RWPE1 (cell line): Measurements from ENCODE around the gene NUTM1.
"Not testable (repeated sequence)": the region's sequence is repeated elsewhere in the genome, so short reads cannot be mapped to it uniquely, and the experiment has no call there.

ENCODE experiments used
- CTCF ChIA-PET: fragments of 350-600 bp; sonication (Branson Sonifier 250); formaldehyde crosslinking; extraction: SDS; loops from one replicate; lab custom pipeline; 2021; lab: Yijun Ruan, JAX
- POLR2A ChIA-PET: fragments of 400-600 bp; formaldehyde crosslinking; extraction: SDS; loops from one replicate; lab custom pipeline; 2020; ENCODE audit warnings: antibody characterized with exemption; ENCODE audit not compliant: low non-redundant PET; lab: Yijun Ruan, JAX
- DNase-seq: peaks from one replicate; pipeline ENCODE4 v3.0.0; 2012; ENCODE audit warnings: low spot score
- H3K27ac ChIP-seq: fragments of 450-650 bp; 2 replicates; pipeline ENCODE4 v1.5.1; 2017
- CTCF ChIP-seq: fragments of 450-650 bp; conservative IDR thresholded peaks from 2 replicates; pipeline ENCODE4 v1.5.1; 2017; ENCODE audit warnings: low read depth, mild to moderate bottlenecking

Gene NUTM1

GRCh38 chr15:34374816-34375215 is 31.7 kb downstream of the NUTM1 start:
- no peak for DNase-seq
- TF ChIP-seq CTCF: no peak
- H3K27ac ChIP-seq: no peak overlapping the region
- ChIA-PET POLR2A (no interaction called here), CTCF (interaction anchor here (0.7 kb wide), 1 partner anchor 264 kb away, joined by 4 read pairs; no protein-coding TSS in a partner anchor)

GRCh38 chr15:34375541-34375940 is 32.4 kb downstream of the NUTM1 start:
- POLR2A ChIA-PET, DNase-seq, CTCF ChIA-PET, H3K27ac ChIP-seq: not testable (repeated sequence)

- TF ChIP-seq CTCF: no peak
- POLR2A ChIA-PET: no interaction called here
- H3K27ac ChIP-seq: no peak overlapping the region
- DNase-seq: no peak
- CTCF ChIA-PET: no interaction called here
Observed at GRCh38 chr15:34376856-34377255, 33.7 kb downstream of the NUTM1 start.

- DNase-seq, POLR2A ChIA-PET, H3K27ac ChIP-seq, CTCF ChIA-PET: not testable (repeated sequence)
Observed at GRCh38 chr15:34380491-34380890, 37.4 kb downstream of the NUTM1 start.

- H3K27ac ChIP-seq, POLR2A ChIA-PET, CTCF ChIA-PET, DNase-seq: not testable (repeated sequence)
Observed at GRCh38 chr15:34381829-34382521, 38.9 kb downstream of the NUTM1 start.

GRCh38 chr15:34389594-34390086 is 46.5 kb downstream of the NUTM1 start:
- H3K27ac ChIP-seq, POLR2A ChIA-PET, CTCF ChIA-PET, DNase-seq: not testable (repeated sequence)

- CTCF ChIA-PET, POLR2A ChIA-PET, DNase-seq, H3K27ac ChIP-seq: not testable (repeated sequence)
Observed at GRCh38 chr15:34392981-34393380, 49.9 kb downstream of the NUTM1 start.

- H3K27ac ChIP-seq, POLR2A ChIA-PET, CTCF ChIA-PET, DNase-seq: not testable (repeated sequence)
Observed at GRCh38 chr15:34397637-34398259, 54.6 kb downstream of the NUTM1 start.

- DNase-seq, POLR2A ChIA-PET, H3K27ac ChIP-seq, CTCF ChIA-PET: not testable (repeated sequence)
Observed at GRCh38 chr15:34403160-34403598, 60.1 kb downstream of the NUTM1 start.

- DNase-seq, H3K27ac ChIP-seq, CTCF ChIA-PET, POLR2A ChIA-PET: not testable (repeated sequence)
Observed at GRCh38 chr15:34403899-34404298, 60.8 kb downstream of the NUTM1 start.
